Measurements from ENCODE around the gene EBF3.
"Not testable (repeated sequence)": the region's sequence is repeated elsewhere in the genome, so short reads cannot be mapped to it uniquely, and the experiment has no call there.

The EBF3 gene

DNA sequence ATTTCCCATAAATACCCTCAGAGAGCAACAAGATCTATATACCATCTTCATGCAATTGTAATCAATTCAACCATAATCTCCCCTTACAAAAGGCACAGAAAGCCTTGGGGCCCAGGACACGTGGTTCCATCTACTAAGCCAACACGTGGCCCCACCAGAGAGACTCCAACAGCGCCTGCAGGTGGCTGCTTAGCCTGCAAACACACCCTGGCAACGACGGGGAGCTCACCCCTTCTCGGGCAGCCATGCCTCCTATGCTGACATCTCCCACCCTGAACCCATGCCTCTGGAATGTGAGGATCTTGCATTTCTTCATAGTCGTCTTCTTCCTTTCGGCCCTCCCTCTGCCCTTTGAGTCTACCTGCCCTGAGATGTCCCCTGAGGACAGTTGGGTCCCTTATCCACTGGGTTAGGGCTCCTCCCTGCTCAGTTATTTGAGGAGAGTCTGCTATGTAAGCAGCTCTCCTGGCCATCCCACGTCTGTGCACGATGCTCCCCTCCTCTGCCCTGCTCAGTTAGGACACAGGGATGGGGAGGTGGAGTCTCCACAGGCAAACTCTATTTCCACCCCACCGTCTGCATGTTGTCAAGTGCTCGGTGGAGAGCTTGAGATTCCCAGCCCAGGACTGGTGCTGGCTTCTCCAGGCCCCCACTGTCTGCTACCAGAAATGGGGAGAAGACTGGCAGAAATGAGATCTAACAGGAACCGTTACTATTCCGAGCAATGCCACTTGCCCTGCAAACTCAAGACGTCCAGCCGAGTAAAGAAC, 36.5 kb downstream of the EBF3 start:
- DNase-seq (ENCODE audit: low spot score): no peak

DNA sequence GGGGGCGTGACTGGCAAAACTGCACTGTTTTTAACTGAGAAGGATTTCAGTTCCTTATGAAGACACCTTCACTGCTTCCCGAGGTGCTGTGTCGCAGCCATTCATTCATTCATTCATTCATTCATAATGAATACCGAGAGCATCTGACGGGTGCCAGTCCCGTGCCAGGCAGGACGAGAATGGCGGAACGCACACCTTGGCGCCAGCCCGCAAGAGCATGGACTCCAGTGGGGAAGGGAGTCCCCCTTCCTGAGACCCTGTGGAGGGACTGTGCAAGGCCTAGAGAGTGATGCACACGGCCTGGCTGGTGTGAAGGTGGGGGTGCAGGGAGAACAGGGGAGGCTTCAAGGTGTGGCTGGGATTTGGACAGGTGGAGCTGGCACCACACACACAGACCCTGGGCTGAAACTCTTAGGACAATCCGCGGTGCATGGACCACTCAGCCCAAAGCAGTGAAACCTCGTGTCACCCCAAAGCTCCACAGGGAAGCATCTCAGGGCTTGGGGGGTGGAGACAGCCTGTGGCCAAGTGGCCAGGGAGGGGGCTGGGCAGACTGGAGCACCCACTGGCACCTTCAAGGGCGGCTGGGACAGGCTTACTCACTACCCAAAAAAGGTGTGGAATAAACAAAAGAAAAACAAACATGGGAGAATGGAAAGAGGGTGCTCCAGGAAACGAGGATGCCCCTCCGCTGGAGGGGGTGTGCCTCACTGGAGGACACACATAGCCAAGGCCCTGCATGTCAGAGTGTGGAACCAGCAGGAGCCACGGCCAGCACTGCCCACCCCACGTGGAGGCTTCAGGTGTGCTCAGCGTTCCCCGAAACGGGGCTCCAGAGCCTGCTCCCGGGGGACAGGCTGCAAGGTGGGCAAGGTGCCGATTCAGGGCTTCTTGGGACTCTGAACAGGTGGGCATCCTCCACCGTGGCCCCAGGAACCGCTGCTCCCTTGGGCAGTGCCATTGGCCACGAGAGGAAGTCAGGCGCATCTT, 37.7 kb downstream of the EBF3 start:
- no peak for DNase-seq (ENCODE audit: low spot score)

DNA sequence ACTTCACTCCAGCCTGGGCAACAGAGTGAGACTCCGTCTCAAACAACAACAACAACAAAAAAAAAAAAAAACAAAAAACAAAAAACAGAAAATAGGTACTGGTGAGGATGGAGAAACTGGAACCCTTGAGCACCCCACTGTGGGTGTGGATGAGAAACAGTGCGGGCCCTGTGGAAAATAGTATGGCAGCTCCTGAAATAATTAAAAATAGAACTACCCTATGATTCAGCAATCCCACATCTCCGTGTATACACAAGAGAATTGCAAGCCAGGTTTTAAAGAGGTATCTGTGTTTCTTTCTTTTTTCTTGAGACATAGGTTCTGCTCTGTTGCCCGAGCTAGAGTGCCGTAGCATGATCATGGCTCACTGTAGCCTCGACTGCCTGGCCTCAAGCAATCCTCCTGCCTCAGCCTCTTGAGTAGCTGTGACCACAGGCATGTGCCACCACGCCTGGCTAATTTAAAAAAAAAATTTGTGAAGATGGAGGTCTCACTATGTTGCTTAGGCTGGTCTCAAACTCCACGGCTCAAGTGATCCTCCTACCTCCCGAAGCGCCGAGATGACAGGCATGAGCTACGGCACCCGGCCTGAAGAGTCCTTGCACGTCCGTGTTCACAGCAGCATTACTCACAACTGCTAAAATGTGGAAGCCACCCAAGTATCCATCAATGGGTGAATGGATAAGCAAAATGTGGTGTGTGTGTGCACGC, 39.5 kb downstream of the EBF3 start:
- DNase-seq (ENCODE audit: low spot score): no peak

DNA sequence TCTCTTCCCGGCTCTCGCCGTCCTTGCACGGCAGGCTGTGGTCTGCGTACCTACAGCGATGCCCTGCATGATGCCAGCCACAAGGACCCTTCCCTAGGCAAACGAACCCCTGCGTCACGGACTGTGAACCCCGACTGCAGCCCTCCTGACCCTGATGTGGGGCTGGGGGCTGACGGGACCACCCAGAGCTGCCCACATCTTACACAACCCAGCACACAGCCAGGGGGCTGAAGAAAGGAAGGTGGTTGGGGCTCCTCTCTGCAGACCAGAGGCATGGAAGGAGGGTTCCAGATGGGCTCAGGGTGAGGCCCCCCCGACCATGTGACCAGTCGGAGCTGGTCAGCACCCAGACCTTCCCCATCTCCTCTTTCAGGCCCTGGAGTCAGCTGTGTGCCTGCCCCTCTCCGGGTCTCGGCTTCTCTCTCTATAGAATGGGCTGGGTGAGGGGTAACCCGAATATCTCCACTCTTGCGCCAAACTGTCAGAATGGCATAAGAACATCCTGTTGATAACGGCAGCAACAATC, 41.4 kb downstream of the EBF3 start:
- DNase-seq (ENCODE audit: low spot score): no peak

DNA sequence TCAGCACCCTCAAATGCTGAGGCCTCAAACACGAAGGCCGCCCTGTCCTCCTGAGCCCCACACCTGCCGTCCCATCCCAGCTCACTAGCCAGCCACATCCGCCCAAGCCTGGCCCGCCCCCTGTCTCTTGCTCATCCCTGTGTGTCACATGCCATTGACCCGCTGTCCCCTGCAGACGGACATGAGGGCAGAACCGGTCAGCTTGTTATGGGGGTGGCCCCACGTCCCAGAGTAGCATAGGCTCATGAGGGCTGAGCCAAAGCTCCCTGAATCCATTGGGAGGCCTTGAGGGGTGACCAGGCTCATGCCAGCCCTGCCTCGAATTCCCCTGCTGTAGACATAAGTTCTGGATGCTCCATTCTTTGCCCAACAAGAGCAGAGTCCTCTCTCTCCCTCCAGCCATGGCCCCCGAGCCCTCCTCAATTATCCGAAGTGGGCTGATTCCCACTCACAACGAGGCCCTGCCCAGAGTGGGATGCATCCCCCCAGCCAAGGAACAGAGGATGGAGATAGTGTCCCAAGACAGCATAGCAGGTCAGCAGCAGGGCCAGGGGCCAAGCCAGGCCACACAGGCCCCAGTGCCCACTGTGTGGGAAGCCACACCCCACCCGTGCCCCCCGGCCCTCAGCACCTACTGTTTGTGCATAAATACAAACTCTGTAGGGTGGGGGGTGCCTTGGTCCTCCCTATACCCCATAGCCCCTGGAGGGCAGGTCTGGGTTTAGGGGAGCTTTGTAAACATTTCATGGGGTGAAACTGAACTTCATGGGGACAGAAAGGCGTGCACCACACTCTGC, 42.1 kb downstream of the EBF3 start:
- no peak for DNase-seq (ENCODE audit: low spot score)

DNA sequence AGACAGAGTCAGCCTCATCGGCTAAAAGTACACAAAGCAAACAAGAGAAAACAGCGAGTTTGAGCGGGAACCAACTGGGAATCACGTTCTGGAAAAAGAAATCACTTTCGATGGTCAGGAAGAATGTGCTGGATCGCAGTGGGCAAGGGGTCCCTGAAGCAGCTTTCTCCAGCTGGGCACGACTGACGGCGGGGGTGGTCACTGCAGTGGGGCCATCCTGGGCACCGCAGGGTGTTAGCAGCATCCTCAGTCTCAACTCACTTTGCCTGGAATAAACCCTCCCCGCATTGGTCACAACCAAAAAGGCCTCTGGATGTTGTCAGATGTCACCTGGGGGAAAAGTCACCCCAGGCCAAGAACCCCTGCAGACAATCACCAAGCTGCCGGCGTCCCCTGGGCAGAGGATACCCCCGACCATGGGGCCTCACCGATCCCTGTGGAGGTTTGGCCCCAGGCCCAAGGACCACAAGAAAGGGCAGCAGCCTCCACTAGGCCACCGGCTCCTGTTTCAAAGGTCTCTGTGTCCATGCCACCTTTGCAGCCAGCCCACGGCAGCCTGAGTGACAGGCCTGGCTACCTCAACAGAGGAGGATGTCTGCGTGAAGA, 42.9 kb downstream of the EBF3 start:
- DNase-seq (ENCODE audit: low spot score): no peak

DNA sequence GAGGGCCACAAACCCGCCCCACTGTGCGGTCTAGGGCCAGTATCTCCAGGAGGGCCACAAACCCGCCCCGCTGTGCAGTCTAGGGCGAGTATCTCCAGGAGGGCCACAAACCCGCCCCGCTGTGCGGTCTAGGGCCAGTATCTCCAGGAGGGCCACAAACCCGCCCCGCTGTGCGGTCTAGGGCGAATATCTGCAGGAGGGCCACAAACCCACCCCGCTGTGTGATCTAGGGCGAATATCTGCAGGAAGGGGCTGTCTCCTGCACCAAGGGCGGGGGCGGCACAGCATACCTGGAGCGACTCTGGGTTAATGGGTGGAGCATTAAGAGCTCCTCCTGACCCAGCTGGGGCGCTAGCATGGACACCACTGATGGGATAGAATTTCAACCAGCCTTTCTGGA, 43.9 kb downstream of the EBF3 start:
- not testable (repeated sequence) for DNase-seq (ENCODE audit: low spot score)

DNA sequence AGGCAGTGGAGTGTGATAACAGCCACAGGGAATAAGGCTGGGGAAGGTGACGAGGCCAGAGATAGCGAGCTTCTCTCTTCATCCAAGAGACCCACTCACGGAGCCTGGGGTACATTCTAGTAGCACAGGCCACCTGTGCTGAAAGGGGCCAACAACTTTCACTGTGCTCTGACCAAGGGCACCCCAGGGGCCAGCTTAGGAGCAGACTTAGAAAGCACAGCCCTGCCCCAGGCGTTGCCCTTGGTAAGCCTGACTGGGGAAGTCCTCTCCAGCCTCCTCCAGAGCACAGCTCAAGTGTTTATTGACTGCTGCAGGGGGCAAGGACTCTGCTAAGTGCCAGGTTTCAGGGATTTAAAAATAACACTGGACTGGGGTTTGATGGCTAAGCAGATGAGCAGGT, 44.7 kb downstream of the EBF3 start:
- DNase-seq (ENCODE audit: low spot score): no peak

DNA sequence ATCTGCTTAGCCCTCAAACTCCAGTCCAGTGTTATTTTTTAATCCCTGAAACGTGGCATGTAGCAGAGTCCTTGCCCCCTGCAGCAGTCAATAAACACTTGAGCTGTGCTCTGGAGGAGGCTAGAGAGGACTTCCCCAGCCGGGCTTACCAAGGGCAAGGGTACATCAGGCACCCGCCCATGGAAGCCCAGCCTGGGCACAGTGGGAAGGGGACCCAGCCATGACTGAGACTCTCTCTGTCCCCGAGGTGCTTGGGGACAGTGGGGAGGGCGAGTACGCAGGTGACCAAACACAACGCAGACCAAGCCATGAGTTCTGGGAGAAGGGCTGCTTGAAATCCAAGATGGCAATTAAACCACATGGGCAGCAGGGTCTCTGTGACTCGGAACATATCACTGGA, 45.2 kb downstream of the EBF3 start:
- DNase-seq (ENCODE audit: low spot score): no peak

DNA sequence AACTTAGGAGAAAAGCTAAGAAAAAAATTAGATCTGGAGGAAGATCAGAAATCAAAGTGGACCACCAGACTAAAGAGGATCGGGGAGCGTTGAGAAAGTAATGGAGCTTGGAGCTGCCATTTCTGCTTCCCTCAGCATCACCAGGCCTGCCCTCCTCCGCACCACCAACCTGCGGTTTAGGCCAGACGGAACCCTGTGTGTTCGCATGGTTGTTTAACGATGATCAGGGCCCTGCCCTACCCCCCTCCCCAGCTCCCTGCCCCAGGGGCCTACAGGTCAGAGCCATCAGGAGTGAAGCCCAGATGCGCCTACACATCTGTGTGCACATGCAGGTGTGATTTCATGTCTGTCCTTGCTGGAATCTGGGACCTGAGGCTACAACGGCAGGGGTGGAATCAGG, 45.7 kb downstream of the EBF3 start:
- no peak for DNase-seq (ENCODE audit: low spot score)

DNA sequence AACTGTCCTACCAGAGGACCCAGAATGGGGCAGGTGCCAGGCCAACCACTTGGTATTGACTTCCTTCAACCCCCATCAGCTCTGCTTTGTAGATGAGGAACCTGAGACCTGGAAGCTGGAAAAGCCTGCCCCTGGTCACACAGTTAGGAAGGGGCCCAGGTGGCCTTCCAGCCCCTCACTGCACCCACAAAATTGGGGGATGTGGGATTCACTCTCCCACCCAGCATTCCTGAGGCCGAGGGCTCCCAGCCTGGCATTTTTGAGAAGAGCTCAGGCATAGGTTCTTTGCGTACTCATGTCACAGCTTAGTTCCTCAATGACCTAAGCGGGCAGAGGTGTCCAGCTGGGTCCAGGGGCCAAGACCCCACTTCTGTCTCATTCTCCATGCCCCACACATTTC, 46.1 kb downstream of the EBF3 start:
- no peak for DNase-seq (ENCODE audit: low spot score)

DNA sequence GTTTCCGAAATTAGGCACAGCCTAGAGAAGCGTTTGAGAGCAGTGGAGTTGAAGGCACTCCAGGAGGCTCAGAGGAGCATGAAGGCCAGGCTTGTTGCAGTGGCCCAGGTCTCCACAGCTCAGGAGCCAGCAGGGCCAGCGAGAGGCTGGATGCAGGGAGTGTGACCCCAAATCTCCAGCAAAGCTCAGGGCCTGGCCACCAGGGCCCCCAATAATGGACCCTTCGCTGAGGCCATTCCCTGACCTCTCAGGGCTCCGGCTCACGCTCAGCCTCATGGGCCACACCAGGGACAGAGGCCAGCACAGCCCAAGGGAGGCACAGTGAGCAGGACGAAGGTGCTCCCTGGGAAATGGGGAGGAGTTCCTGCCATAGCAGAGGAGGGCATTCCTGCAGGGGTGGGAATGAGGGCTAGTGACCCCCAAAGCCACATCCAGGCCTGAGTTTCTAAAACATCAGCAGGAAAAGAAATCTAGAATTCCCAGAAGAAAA, 47.5 kb downstream of the EBF3 start:
- no peak for DNase-seq (ENCODE audit: low spot score)

DNA sequence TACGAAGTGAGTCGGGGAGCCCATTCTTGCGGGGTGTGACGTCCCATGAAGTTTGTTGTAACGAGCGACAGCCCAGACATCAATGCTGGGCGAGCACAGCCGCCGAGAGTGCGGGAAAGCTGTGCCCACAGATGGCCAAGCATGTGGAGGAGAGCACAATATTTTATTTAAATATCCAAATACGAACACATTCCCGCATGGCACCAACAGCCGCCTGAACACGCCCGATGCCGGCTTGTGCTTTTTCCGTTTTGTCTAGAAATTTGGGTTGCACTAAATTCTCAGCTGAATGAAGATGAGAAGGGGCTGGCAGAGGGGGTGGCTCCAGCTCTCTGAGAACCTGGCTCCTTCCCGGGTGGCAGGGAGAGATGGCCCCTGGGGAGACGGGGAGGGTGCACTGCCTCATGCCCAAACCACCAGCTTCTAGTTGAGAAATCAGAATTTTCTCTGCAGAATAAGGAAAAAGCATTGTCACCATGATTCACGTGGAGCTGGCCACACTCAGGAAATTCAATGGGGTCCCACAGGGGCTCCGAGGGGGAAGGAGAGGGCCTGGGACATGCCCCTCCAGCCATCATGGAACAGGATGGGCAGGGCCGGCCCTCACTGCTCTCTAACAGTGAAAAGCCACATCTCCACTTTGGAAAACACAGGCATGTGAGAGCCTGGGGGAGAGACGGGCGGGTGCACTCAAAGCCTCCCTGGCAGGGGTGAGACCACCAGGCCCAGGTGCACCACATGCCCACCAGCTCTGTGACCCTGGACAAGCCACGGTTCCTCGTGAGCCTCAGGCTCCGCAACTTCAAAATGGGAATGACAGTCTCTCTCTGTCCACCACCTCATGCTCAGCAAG, 48.3 kb downstream of the EBF3 start:
- DNase-seq (ENCODE audit: low spot score): no peak

DNA sequence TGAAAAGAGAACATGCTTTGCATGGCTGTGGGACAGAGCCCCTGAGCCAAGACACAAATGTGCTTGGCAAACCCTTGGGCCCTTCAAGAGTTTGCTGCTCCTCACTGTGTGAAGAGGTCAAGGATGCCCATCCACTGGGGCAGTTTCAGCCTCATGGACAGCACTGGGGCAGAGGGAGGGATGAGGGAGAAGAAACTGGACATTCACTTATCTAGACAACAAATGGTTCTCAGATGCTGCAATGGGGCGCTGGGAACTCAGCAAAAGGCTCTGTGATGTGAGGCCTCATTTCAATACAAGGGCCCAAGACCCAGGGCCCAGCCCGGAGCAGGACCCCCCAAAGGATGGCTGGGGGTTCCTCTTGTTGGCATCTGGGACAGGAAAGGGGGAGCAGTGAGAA, 49.1 kb downstream of the EBF3 start:
- no peak for DNase-seq (ENCODE audit: low spot score)

DNA sequence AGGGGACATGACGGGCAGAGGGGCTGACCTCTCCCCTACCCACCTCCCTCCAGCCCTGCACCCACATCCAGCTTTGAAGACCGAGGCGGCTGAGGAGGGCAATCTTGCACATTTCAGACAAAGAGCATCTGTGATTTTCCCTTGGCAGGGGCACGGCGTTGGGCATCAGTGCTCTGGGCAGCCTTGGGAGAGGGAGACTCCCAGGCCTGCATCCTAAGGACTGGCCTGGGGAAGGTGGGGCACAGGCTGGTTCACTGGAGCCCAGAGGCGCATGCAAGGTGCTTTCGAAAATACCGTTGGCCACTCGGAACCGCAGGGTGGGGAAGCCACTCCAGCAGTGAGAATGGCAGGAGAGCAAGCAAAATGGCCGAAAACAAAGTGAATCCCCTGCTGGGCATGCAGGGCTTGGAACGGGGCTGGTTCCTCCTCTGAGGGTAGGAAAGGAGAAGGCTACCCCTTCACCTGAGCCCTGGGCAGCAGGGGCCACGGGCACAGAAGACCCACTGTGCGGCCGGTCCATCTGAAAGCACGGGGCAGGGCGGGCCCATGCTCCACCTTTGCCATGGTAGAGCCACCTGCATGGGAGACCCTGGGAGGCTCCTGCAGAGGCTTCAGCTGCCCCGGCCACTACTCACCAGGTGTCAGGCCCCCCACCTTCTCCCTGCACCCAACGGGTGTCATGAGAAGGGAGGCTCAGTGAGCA, 49.8 kb downstream of the EBF3 start:
- DNase-seq (ENCODE audit: low spot score): no peak

DNA sequence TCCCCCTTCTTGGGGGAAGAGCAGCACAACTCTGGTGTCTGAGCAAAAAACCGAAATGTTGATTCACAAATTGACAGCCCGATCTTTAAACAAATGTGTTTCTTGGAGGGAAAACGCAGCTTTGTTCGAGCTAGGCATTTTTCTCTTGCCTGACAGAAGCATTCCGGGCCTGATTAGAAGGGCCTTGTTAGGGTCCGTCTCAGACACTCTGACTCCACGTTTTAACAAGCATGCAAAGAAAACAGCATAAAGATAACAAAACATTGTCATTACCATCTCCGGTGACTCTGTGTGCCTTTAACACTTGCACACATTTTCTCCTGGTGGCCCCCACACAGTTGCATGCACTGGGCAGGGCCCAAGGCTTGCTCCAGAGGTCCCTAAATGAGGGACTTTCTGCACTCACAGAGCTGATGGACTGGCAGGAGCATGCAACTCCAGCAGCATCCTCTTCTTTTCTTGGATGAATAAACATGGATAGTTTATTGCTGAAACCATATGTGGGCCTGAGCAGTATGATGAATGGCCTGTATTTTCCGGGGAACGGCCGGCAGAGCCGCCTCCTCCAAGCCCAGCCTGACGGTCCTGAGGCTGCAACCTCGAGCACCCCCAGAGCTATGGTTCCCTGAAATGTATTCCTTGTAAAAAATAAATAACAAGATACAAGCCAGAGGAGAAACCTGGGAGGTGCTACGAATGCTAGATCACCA, 50.9 kb downstream of the EBF3 start:
- DNase-seq (ENCODE audit: low spot score): no peak

DNA sequence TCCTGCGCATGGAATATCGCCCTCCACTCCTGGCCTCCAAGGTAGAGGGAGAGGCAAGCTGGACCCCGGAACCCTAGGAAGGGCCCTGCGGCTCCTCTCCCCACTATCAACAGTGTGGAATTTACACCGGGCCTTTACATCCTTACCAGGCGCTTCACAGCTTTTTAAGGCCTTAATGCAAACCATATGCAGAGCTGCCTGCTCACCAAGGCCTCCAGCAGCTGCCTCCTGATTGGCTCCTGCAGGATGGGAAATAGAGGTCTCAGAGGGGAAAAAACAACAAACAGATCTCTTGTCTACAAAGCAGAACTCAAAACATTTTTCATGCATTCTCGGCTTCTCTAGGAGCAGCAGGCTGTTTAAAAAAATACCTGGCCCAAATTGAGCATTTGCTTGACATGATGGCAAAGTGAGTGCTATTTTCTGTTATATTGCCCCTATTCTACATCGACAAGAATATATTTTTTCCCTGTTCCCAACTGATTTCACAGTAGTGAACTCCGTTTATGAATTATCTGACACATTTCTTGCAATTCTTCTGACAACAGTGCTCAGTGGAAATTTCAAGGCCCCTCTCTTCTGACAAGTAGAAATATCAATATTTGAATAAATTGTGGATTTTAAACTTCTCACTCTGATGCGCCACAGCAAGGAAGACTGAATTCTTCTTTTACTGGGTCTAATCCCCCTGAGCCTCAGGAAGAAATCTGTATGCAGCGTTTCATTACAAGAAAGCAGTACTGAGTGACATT, 51.7 kb downstream of the EBF3 start:
- DNase-seq (ENCODE audit: low spot score): no peak
